Subcutaneous adipose tissue (tissue), 4 donors: Measurements from ENCODE around the gene EMC7. TPM values are rescaled to one million over a fixed set of nuclear protein-coding genes. Genes with fewer than 3 reads are reported as not detected.

Source experiments
- CTCF ChIP-seq: fragments of 450-650 bp; IDR thresholded peaks from one replicate; pipeline ENCODE4 v1.5.1; 2016; ENCODE audit warnings: low read depth, mild to moderate bottlenecking, control low read depth, antibody characterized with exemption, moderate library complexity
- total RNA-seq, 4 donors: library from RNA; depleted of rRNA; stranded (reverse); fragments of >200 nt; gene quantifications; one replicate each; pipeline ENCODE4 v1.1.0, GENCODE V29; 2016

EMC7 gene
- total RNA-seq, 4 donors from 2014 or later, result 41.8 to 62.8 (median 44.5) TPM

- TF ChIP-seq CTCF, result no peak
Observed at GRCh38 chr15:34059946-34060345, 41.7 kb downstream of the EMC7 start.

GRCh38 chr15:34059476-34059875, 42.2 kb downstream of the EMC7 start:
- TF ChIP-seq CTCF, result no peak

GRCh38 chr15:34056911-34057310, 44.8 kb downstream of the EMC7 start:
- no peak for TF ChIP-seq CTCF

DNA sequence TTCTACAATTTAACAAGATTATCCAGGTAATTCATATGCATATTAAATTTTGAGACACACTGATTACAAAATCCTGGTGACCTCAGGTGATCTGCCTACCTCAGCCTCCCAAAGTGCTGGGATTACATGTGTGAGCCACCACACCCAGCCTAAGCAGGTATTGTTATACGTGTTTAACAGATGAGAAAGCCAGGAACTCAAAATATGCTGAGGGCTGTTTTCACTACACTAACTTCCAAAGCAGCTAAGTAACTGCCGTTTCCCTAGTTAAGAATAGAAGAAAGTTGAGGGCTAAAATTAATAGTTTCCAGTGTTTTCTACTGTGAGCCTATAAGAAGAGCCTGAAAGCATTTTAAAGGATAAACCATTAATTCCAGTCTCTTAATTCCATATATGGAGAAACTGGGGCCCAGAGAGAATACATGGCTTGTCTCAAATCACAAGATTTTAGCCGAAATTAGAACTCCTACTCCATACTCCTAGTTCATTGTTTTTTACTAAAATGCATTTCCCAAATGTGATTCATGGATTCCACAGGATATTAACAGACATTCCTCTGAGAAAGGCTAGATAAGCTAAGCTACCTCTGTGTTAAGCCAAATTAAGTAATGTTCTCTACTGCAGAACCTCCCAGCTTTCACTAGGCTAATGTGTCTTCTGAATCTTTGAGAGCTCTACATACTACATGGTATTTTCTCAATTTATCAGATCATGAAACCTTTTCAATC, 45.6 kb downstream of the EMC7 start:
- TF ChIP-seq CTCF, result no peak

GRCh38 chr15:34054081-34054707, 47.5 kb downstream of the EMC7 start:
- no peak for TF ChIP-seq CTCF

GRCh38 chr15:34049112-34049511, 52.5 kb downstream of the EMC7 start:
- no peak for TF ChIP-seq CTCF

GRCh38 chr15:34047893-34048775, 53.5 kb downstream of the EMC7 start:
- no peak for TF ChIP-seq CTCF
